Endothelial cell of umbilical vein (primary cell): ENCODE data around the gene GBF1. TPM values are rescaled to one million over a fixed set of nuclear protein-coding genes. Genes with fewer than 3 reads are reported as not detected.

Source experiments
- Bru-seq: library from RNA; stranded (reverse); fragments of 400-500 nt; gene quantifications from one replicate; lab custom pipeline; 2021; lab: Mats Ljungman, UMichigan
- BruChase-seq, 2 experiments: library from RNA; stranded (reverse); fragments of 400-500 nt; gene quantifications; one replicate each; lab custom pipeline; 2021; lab: Mats Ljungman, UMichigan
- BruUV-seq: library from RNA; stranded (reverse); fragments of 400-500 nt; replicated peaks from 2 replicates; lab custom pipeline; 2021; lab: Mats Ljungman, UMichigan
- CTCF ChIA-PET: fragments of 300-600, 350-600 bp; sonication (Branson Sonifier 250); formaldehyde crosslinking; loops from one replicate; lab custom pipeline; 2021; ENCODE audit warnings: antibody characterized with exemption, inconsistent platforms; lab: Charles Lee
- POLR2A ChIA-PET: fragments of 300-600, 350-600 bp; sonication (Branson Sonifier 250); formaldehyde crosslinking; loops from one replicate; lab custom pipeline; 2021; ENCODE audit warnings: antibody characterized with exemption, inconsistent platforms; lab: Charles Lee
- DNase-seq: peaks from one replicate; pipeline ENCODE4 v3.0.0-alpha.2; 2011; ENCODE audit warnings: low read depth, low spot score
- FAIRE-seq: peaks from 2 replicates; lab custom pipeline; 2011; peaks lifted over from hg19 to GRCh38; lab: Jason Lieb, UNC
- H2AFZ ChIP-seq: 2 replicates; pipeline ENCODE4 v1.6.0; 2012; ENCODE audit warnings: low read depth, low read length, control low read depth, inconsistent platforms
- H3K27ac ChIP-seq: 2 replicates; pipeline ENCODE4 v1.5.1; 2011; ENCODE audit warnings: low read depth, mild to moderate bottlenecking, control low read depth, low read length, moderate library complexity; ENCODE audit not compliant: insufficient read depth
- H3K27me3 ChIP-seq, 2 experiments: 2 replicates each; pipeline versions ENCODE4 v1.6.0 to v1.6.1; 2011; ENCODE audit warnings: low read length in 2 of 2, mixed read lengths in 1 of 2; ENCODE audit not compliant: control insufficient read depth in 2 of 2, insufficient read depth in 2 of 2
- H3K36me3 ChIP-seq, 2 experiments: 2 replicates in 1 of 2; 3 replicates in 1 of 2; pipeline ENCODE4 v1.5.1; 2011; ENCODE audit warnings: low read length in 2 of 2, mild to moderate bottlenecking in 1 of 2, moderate library complexity in 1 of 2; ENCODE audit not compliant: control insufficient read depth in 2 of 2, insufficient read depth in 2 of 2; ENCODE audit errors: extremely low read depth in 1 of 2
- H3K4me1 ChIP-seq: 3 replicates; pipeline ENCODE4 v1.5.1; 2011; ENCODE audit warnings: mild to moderate bottlenecking, low read length; ENCODE audit not compliant: control insufficient read depth, insufficient read depth; ENCODE audit errors: extremely low read depth
- H3K4me2 ChIP-seq: 2 replicates; pipeline ENCODE4 v1.6.1; 2011; ENCODE audit warnings: low read length, control low read depth, mixed read lengths; ENCODE audit not compliant: insufficient read depth
- H3K4me3 ChIP-seq, 3 experiments: fragments of 200-600 bp in 1 of 3; sonication (generic), shearing (Covaris generic) in 1 of 3; replicated peaks in 1 of 3; 2 replicates each; pipeline ENCODE4 v1.5.1; 2011 to 2016; ENCODE audit warnings: control low read depth in 3 of 3, low read length in 3 of 3, mild to moderate bottlenecking in 2 of 3, inconsistent platforms in 1 of 3, low read depth in 1 of 3, moderate library complexity in 1 of 3; ENCODE audit not compliant: insufficient read depth in 1 of 3
- H3K79me2 ChIP-seq: 2 replicates; pipeline ENCODE4 v1.6.0; 2012; ENCODE audit warnings: low read length, inconsistent platforms; ENCODE audit not compliant: control insufficient read depth, insufficient read depth
- H3K9ac ChIP-seq: replicated peaks from 2 replicates; pipeline ENCODE3; 2011; ENCODE audit warnings: low read length, control low read depth; ENCODE audit not compliant: insufficient read depth; ENCODE audit errors: extremely low read depth
- H3K9me1 ChIP-seq: replicated peaks from 3 replicates; pipeline ENCODE4 v1.6.0; 2011; ENCODE audit warnings: mild to moderate bottlenecking, low read length; ENCODE audit not compliant: control insufficient read depth, insufficient read depth; ENCODE audit errors: extremely low read depth
- H3K9me3 ChIP-seq: replicated peaks from 2 replicates; pipeline ENCODE4 v1.5.1; 2012; ENCODE audit warnings: low read length, inconsistent platforms; ENCODE audit not compliant: control insufficient read depth, insufficient read depth
- H4K20me1 ChIP-seq: replicated peaks from 2 replicates; pipeline ENCODE3; 2011; ENCODE audit warnings: mild to moderate bottlenecking, low read length; ENCODE audit not compliant: control insufficient read depth, insufficient read depth; ENCODE audit errors: extremely low read depth
- EZH2 ChIP-seq: IDR thresholded peaks from 2 replicates; pipeline ENCODE4 v1.6.1; 2012; ENCODE audit warnings: borderline replicate concordance, low read depth, mild to moderate bottlenecking, moderate library complexity, low read length, inconsistent platforms; ENCODE audit not compliant: severe bottlenecking
- FOS ChIP-seq: IDR thresholded peaks from 2 replicates; pipeline ENCODE4 v1.6.1; 2011; ENCODE audit warnings: mild to moderate bottlenecking, low read length, moderate library complexity, borderline replicate concordance; ENCODE audit not compliant: insufficient read depth
- GATA2 ChIP-seq: IDR thresholded peaks from 2 replicates; pipeline ENCODE4 v1.7.0; 2011; ENCODE audit warnings: low read depth, mild to moderate bottlenecking, moderate library complexity, mixed read lengths, low read length; ENCODE audit not compliant: insufficient read length, insufficient read depth
- JUN ChIP-seq: IDR thresholded peaks from 2 replicates; pipeline ENCODE4 v1.6.1; 2011; ENCODE audit warnings: borderline replicate concordance, low read depth; ENCODE audit not compliant: insufficient read length, insufficient read depth
- MAX ChIP-seq: IDR thresholded peaks from 2 replicates; pipeline ENCODE4 v1.6.1; 2011; ENCODE audit not compliant: insufficient read depth, insufficient read length
- MYC ChIP-seq: IDR thresholded peaks from one replicate; pipeline ENCODE4 v1.6.1; 2011; ENCODE audit warnings: mild to moderate bottlenecking, low read depth, low read length
- POLR2A ChIP-seq: IDR thresholded peaks from 2 replicates; pipeline ENCODE4 v1.6.1; 2012; ENCODE audit warnings: low read depth, mild to moderate bottlenecking, control low read depth, low read length
- POLR2AphosphoS5 ChIP-seq: IDR thresholded peaks from 2 replicates; pipeline ENCODE4 v1.6.1; 2012; ENCODE audit warnings: low read depth, mild to moderate bottlenecking, control low read depth, low read length, moderate library complexity; ENCODE audit not compliant: insufficient read depth
- dilution Hi-C: fragments of 300-500 bp; cut with MboI; formaldehyde crosslinking; loops from one replicate; pipeline ENCODE4 v1.15.0; 2019; ENCODE audit warnings: low sequenced_read_pairs; ENCODE audit not compliant: extremely low pct_ligation_motif_present
- intact Hi-C: fragments of 100-400 bp; cut with micrococcal nuclease; formaldehyde crosslinking; loops from one replicate; pipeline ENCODE4 v1.10.0; 2022
- long read RNA-seq: library from polyadenylated mRNA; stranded (forward); transcript quantifications from one replicate; pipeline ENCODE4 v2.0.0, GENCODE V29; 2021
- polyA minus RNA-seq, 3 experiments: library from RNA; depleted of rRNA, polyadenylated mRNA; stranded (reverse); fragments of >200 nt; gene quantifications; 1 replicate in 1 of 3; 2 replicates in 2 of 3; pipeline ENCODE4 v1.2.3, GENCODE V29; 2011
- polyA plus RNA-seq, 4 experiments: library from polyadenylated mRNA; depleted of rRNA in 3 of 4; stranded (reverse) in 3 of 4; unstranded in 1 of 4; fragments of >200 nt; gene quantifications; 2 replicates each; pipeline versions ENCODE4 v1.2.1 to v1.2.3, GENCODE V29; 2011 to 2012; ENCODE audit warnings: missing spikeins in 1 of 4
- total RNA-seq: library from RNA; stranded (reverse); gene quantifications from 2 replicates; pipeline ENCODE4 v1.2.3, GENCODE V29; 2021
- TF ChIP-seq, protein P1 (sequence below), 2 donors: IDR thresholded peaks; 1 replicate in 1 of 2; 2 replicates in 1 of 2; pipeline ENCODE4 v1.5.1; 2011; ENCODE audit warnings: low read length in 2 of 2, mild to moderate bottlenecking in 2 of 2, moderate library complexity in 2 of 2, control low read depth in 1 of 2, inconsistent platforms in 1 of 2, low read depth in 1 of 2; ENCODE audit not compliant: insufficient read depth in 1 of 2; ENCODE audit errors: extremely low read depth in 1 of 2

Gene GBF1
- 45.7 and 49.7 TPM in 2 replicates for total RNA-seq
- 20.3 and 26.0 TPM in 2 replicates for polyA plus RNA-seq
- 19.9 and 21.9 TPM in 2 replicates for polyA plus RNA-seq (2011; cell fraction: cytosol; rRNA removed)
- 59.6 and 72.0 TPM in 2 replicates for polyA plus RNA-seq (2011; cell fraction: nucleus; rRNA removed)
- polyA plus RNA-seq (2012), result 38.7 and 46.4 TPM in 2 replicates
- polyA minus RNA-seq, result 66.8 and 73.4 TPM in 2 replicates
- polyA minus RNA-seq (2011; cell fraction: cytosol; rRNA and poly(A)+ RNA removed), result 23.2 TPM
- polyA minus RNA-seq (2011; cell fraction: nucleus; rRNA and poly(A)+ RNA removed), result 57.3 and 79.2 TPM in 2 replicates
- Bru-seq, nascent RNA, result percentile 84 among the genes with signal in this experiment
- BruChase-seq, experiment 1, labeled RNA remaining after a 6-hour chase, result percentile 81 among the genes with signal in this experiment
- percentile 78 among the genes with signal in this experiment for BruChase-seq, experiment 2, labeled RNA remaining after a 2-hour chase
- long read RNA-seq, full-length matches to known transcripts, result 2 of 36 reads
- long read RNA-seq, partial matches to known transcripts, result 19 of 36 reads
- long read RNA-seq, other reads (novel, unspliced or antisense), result 15 of 36 reads

GRCh38 chr10:102245082-102245931, at the start of gene GBF1:
GBF1 (plus strand) TSS chr10:102245532; CDS start chr10:102258939, 13,407 bp downstream.
- dilution Hi-C loops, result loop anchor here (25.0 kb wide), 1 partner anchor 117 kb away; no protein-coding TSS in a partner anchor
- peak; percentile 99 for FAIRE-seq

DNA sequence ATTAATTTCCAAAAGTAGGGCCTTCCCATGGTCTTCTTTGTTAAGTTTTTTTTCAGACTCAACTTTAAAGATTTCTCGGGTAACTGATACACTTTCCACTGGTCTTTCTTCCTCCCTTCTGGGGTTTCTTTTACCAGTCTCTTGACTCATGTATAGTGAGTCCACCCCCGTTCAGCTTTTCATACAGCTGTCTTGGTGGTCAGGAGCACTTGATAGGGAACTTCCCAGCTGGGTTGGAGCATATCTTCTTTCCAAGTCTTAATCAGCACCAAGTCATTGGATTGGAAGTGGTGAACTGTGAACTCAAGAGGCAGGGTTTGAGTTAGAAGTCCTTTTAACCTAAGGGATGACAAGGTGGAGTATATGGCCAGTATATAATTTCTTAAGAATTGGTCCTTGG, 48.4 kb upstream of the GBF1 start:
- no peaks in the 10 kb centered on the region for H3K36me3 ChIP-seq
- BruUV-seq, result no TSS peak
- intact Hi-C loops (no loop called here), dilution Hi-C loops (no loop called here)
- TF ChIP-seq MAX (no peak), JUN (no peak), EZH2 (no peak), POLR2A (no peak), MYC (no peak), GATA2 (no peak), FOS (no peak), POLR2AphosphoS5 (no peak)
- TF ChIP-seq, protein P1, sequence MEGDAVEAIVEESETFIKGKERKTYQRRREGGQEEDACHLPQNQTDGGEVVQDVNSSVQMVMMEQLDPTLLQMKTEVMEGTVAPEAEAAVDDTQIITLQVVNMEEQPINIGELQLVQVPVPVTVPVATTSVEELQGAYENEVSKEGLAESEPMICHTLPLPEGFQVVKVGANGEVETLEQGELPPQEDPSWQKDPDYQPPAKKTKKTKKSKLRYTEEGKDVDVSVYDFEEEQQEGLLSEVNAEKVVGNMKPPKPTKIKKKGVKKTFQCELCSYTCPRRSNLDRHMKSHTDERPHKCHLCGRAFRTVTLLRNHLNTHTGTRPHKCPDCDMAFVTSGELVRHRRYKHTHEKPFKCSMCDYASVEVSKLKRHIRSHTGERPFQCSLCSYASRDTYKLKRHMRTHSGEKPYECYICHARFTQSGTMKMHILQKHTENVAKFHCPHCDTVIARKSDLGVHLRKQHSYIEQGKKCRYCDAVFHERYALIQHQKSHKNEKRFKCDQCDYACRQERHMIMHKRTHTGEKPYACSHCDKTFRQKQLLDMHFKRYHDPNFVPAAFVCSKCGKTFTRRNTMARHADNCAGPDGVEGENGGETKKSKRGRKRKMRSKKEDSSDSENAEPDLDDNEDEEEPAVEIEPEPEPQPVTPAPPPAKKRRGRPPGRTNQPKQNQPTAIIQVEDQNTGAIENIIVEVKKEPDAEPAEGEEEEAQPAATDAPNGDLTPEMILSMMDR (IDR thresholded peaks at IDR 0.05; ENCODE audit: extremely low read depth in 1 of 2, insufficient read depth in 1 of 2, low read depth in 1 of 2, low read length in 2 of 2), result no peak
- H2AFZ ChIP-seq, result no peak overlapping the region
- H3K79me2 ChIP-seq, result no peaks in the 10 kb centered on the region
- no peak overlapping the region for H3K4me2 ChIP-seq
- H3K4me1 ChIP-seq, result no peaks in the 10 kb centered on the region
- ChIA-PET CTCF (interaction anchor here (0.9 kb wide), 2 partner anchors 9 to 150 kb away, joined by 3 read pairs; no protein-coding TSS in a partner anchor), POLR2A (no interaction called here)
- DNase-seq (no peak), FAIRE-seq (no peak)
- no peaks in the 10 kb centered on the region for H3K9me3 ChIP-seq
- no peaks in the 10 kb centered on the region for H4K20me1 ChIP-seq
- H3K27me3 ChIP-seq, result peaks cover 9 to 13% of the 10 kb centered on the region in 2 experiments
- no peak overlapping the region for H3K9ac ChIP-seq
- no peak overlapping the region for H3K4me3 ChIP-seq
- H3K27ac ChIP-seq, result no peak overlapping the region
- no peaks in the 10 kb centered on the region for H3K9me1 ChIP-seq

More at GRCh38 chr10:102245082-102245931, at the start of gene GBF1:
- Histone ChIP-seq H4K20me1 (peaks cover 3% of the 10 kb centered on the region), H3K4me1 (peaks cover 29% of the 10 kb centered on the region), H3K36me3 (no peaks in the 10 kb centered on the region), H2AFZ (peak within 1 kb of the TSS; percentile 86), H3K4me2 (peak within 1 kb of the TSS; percentile 83), H3K79me2 (peaks cover 46% of the 10 kb centered on the region), H3K9me3 (no peaks in the 10 kb centered on the region), H3K9me1 (no peaks in the 10 kb centered on the region), H3K27me3 (peaks cover 8% of the 10 kb centered on the region in 2 experiments), H3K9ac (peak within 1 kb of the TSS; percentile 81), H3K27ac (peak within 1 kb of the TSS; percentile 61), H3K4me3 (peak within 1 kb of the TSS; percentile 59 to 90 (median 85))
- BruUV-seq, result no TSS peak
- intact Hi-C loops, result loop anchor here (1.0 to 5.0 kb wide), 3 partner anchors 37 to 97 kb away; no protein-coding TSS in a partner anchor
- CTCF ChIA-PET, result interaction anchor here (0.8 to 2.7 kb wide), 10 partner anchors 15 to 106 kb away, joined by 3 to 36 read pairs (median 4); no protein-coding TSS in a partner anchor
- DNase-seq, result peak; percentile 100
- no peak for TF ChIP-seq GATA2
- peak; percentile 83 for TF ChIP-seq POLR2A
- POLR2A ChIA-PET, result interaction anchor here (0.7 to 1.3 kb wide), 5 partner anchors 13 to 1484 kb away, joined by 3 to 5 read pairs (median 4); no protein-coding TSS in a partner anchor
